ENCODE measurements around the gene DDX20.
A peak's percentile ranks its signal among the peaks of the same experiment; 100 is the strongest.

DNA sequence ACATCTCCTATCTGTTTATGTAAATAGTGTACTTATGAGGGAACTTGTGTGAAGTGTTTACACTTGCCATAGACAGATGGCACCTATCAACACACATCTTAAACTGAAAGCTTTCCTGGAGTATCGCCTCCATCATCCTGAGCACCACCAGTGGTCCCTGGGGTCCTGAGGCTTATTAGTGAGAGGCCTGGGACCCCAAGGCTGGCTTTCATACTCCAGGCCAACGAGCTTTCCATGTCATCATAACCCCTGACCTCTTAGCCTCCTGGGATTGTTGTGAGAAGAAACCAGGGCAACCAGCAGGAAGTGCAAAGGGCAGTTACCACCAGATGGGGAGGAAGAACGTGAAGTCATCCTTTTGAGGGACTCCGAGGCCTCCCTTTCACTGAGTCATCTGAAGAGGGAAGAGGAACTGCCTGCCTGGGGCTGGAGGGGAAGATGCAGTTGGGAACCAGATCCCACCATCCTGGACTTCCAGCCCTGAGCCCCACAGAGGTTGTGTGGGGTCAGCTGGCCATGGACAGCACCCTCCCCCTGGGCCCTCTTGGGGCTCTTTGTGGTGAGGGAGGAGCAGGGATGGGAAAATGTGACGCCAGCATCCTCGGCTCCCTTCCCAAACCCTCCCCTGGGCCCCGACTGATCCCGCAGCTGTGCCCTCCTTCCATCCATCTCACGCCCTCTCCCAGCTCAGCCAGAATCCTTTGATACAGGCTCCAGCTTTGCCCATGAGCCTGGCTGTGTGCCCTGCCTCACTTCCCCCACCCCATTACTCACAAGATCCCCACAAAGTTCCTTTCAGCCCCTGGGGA lies 22.3 kb upstream of the DDX20 start:
- TF ChIP-seq CTCF (IDR thresholded peaks at IDR 0.05) (no peak), POLR2A (IDR thresholded peaks at IDR 0.05) (no peak), POLR2AphosphoS5 (IDR thresholded peaks at IDR 0.05) (peak in 1 of 3 donors; percentile 42)
